HUES64 (cell line): Measurements from ENCODE around the gene RAC2.

ENCODE experiments used
- H3K27ac ChIP-seq: 2 replicates; pipeline ENCODE4 v1.7.0; 2013; ENCODE audit warnings: low read depth, low read length, inconsistent platforms
- H3K27me3 ChIP-seq: 2 replicates; pipeline ENCODE4 v1.6.1; 2013; ENCODE audit warnings: mild to moderate bottlenecking, low read length; ENCODE audit not compliant: insufficient read depth
- H3K36me3 ChIP-seq: 2 replicates; pipeline ENCODE4 v1.6.1; 2013; ENCODE audit warnings: mild to moderate bottlenecking, low read length; ENCODE audit not compliant: insufficient read depth
- H3K4me1 ChIP-seq: 2 replicates; pipeline ENCODE4 v1.6.1; 2013; ENCODE audit warnings: mild to moderate bottlenecking, low read length, moderate library complexity; ENCODE audit not compliant: insufficient read depth
- H3K4me3 ChIP-seq: 2 replicates; pipeline ENCODE4 v1.5.1; 2013; ENCODE audit warnings: mild to moderate bottlenecking, low read length, moderate library complexity
- H3K9ac ChIP-seq: 2 replicates; pipeline ENCODE4 v1.6.1; 2013; ENCODE audit warnings: mild to moderate bottlenecking, low read depth, low read length
- H3K9me3 ChIP-seq: 2 replicates; pipeline ENCODE4 v1.6.1; 2013; ENCODE audit warnings: low read depth, low read length; ENCODE audit not compliant: insufficient read depth
- whole genome bisulfite sequencing: fragments of 150-250, 120-280 bp; methylation state at CpG from one replicate; pipeline ENCODE4 v1.1.7; 2013; ENCODE audit warnings: missing lambda C conversion rate; 5-methylcytosine and 5-hydroxymethylcytosine counted together

RAC2 gene

DNA sequence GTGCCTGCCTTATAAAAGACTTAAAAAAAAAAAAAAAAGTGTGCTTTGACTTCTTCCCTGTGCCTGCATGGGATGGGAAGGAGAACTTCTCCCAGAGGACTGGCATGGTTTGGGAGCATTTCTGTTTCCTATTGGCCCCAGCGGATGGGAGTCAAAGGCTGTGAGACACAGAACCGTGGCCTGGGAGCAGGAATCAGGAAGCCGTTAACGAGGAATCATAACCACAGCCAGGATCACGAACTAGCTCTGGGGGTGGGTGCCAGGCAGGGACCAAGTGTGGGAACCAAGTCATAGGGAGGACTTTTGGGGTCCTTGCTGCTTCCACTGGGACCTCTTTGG is 56.5 kb downstream of the RAC2 start:
- H3K9ac ChIP-seq, result peak overlapping the region; percentile 69
- peaks cover 2% of the 10 kb centered on the region for H3K36me3 ChIP-seq
- peaks cover 19% of the 10 kb centered on the region; the same call in 1 of the 2 replicates for H3K9me3 ChIP-seq
- H3K27ac ChIP-seq, result peak overlapping the region; percentile 82
- H3K27me3 ChIP-seq, result no peaks in the 10 kb centered on the region
- peaks cover 34% of the 10 kb centered on the region for H3K4me1 ChIP-seq
- H3K4me3 ChIP-seq, result peak overlapping the region; percentile 57
- WGBS, result 18% methylated on average over 5 of the region's 5 CpGs

DNA sequence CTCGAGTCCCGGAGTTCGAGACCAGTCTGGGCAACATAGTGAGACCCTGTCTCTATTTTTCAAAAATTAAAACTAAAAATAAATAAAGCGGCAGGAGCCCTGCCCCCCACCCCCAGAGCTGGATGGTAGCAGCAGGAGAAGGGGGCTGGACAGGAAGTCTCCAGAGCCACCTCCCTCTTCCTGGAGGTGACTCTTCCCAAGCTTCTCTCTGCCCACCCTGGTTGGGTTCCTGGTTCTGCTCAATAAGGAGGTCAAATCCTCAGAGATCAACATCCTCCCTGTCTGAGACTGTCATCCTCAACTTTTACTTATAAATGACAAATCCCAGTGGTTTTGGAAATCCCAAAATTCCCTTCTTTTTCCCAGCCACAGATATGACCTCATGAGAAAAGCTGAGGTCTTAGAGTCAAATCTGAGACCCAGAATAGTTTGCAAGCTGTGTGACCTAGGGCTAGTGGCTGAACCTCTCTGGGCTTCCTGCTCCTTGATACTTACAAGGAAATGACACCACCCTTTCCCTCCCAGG is 57.0 kb downstream of the RAC2 start:
- H3K4me3 ChIP-seq, result peak overlapping the region; percentile 57
- H3K9me3 ChIP-seq, result peaks cover 15% of the 10 kb centered on the region; the same call in 1 of the 2 replicates
- H3K4me1 ChIP-seq, result peaks cover 34% of the 10 kb centered on the region
- H3K36me3 ChIP-seq, result peaks cover 2% of the 10 kb centered on the region
- 0 out of 2 replicates have a peak overlapping the region, but pooled peaks have one; percentile 69 for H3K9ac ChIP-seq
- no peak overlapping the region for H3K27ac ChIP-seq
- 91% methylated on average over 4 of the region's 4 CpGs for WGBS
- no peaks in the 10 kb centered on the region for H3K27me3 ChIP-seq

DNA sequence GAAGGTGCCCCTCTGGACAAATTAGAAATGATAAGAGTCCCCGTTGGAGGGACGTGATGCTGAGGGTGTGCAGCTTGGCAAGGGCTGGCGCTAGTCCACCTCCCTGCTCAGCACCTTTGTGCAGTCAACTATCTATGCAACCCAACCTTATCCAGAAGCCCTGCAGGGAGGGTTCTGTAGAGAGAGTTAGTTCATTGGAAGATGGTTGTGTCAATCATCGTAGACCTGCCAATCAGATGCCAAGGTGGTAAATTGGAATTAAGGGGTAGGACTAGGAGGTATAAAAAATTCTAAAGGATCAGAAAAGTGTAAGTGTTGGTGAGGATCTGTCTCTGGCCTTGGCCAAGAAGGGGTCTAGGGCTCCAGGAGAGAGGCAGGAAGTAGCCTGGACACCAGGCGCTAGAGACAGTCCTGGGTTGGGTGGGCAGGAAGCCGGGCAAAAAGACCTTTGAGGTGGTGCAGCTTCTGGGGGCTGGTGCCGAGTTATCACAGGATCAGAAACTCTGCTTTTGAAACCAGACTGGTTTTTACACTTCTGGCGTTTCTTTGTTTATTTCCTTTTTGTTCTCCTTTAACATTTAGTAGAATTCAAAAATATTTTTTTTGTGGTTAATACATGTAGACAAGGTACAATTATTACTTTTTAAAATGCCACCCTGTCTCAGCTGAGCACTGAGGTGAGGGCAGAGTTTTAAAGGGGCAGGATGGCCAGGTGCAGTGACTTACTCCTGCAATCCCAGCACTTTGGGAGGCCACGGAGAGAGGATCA is 57.7 kb downstream of the RAC2 start:
- H3K4me1 ChIP-seq, result peaks cover 34% of the 10 kb centered on the region
- no peak overlapping the region for H3K4me3 ChIP-seq
- peaks cover 2% of the 10 kb centered on the region; the same call in 1 of the 2 replicates for H3K36me3 ChIP-seq
- 77% methylated on average over 9 of the region's 9 CpGs for WGBS
- H3K27me3 ChIP-seq, result no peaks in the 10 kb centered on the region
- peaks cover 8% of the 10 kb centered on the region; the same call in 1 of the 2 replicates for H3K9me3 ChIP-seq
- H3K9ac ChIP-seq, result no peak overlapping the region
- no peak overlapping the region for H3K27ac ChIP-seq

DNA sequence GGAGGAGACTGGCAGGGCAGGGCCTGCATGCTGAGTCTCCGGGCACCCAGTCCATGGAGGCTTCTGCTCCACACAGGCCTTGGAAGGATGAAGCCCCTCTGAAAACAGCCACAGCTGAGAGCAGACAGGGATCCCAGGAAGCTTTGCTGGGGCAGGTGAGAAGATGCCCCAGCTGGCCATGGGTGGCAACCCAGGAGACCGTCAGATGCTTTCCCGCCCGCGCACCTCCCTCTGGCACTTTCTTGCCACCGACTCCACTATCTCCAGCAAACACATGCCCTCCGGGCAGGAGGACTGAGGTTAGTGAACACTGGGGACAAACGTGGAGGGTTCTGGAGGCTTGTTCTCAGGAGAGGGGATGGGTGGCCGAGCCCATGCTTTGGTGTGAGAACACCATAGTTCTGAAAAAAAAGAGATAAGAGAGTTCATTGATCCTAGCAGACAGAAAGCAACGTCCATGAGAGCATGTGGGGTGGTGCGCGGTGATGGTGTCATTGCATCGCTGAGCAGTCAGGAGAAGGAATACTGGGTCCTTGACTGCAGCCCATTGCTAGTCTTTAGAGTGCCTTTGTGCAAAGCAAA is 58.3 kb downstream of the RAC2 start:
- Histone ChIP-seq H3K36me3 (peaks cover 2% of the 10 kb centered on the region; the same call in 1 of the 2 replicates), H3K4me3 (no peak overlapping the region), H3K4me1 (peaks cover 34% of the 10 kb centered on the region), H3K9me3 (peaks cover 2% of the 10 kb centered on the region; the same call in 1 of the 2 replicates), H3K27ac (no peak overlapping the region), H3K9ac (no peak overlapping the region), H3K27me3 (no peaks in the 10 kb centered on the region)
- WGBS, result 92% methylated on average over 13 of the region's 13 CpGs

DNA sequence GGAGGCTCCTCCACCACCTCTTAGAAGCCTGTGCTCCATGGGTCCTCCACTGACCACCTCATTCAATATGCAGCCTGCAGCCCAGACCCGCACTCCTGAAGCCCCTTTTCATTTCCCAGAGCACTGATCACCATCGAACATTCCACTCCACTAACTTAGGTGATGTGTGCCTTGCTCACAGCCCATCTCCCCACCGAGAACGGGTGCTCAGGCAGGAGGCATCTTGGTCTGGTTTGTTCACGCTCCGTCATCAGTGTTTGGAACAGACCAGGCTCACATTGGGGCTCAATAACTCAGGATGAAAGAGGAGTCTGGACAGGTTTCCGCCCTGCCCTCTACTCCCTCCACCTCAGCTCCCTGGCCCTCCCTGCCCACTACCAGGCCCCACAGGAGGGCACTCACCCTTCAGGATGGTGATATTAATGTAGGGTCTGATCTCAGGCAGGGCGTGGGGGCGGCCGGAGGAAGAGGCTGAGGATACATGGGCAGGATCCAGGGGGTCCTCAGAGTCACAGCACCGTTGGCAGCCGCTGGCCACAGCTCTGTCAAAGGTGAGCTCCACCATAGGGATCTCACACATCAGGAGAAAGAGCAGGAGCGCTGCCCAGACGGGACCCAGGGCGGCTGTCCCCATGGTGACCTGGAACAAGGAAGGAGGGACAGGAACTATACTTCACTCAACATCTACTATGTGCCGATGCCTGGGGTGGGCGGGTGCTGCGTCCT is 59.1 kb downstream of the RAC2 start:
- H3K36me3 ChIP-seq, result no peaks in the 10 kb centered on the region
- WGBS, result 96% methylated on average over 17 of the region's 18 CpGs
- H3K27ac ChIP-seq, result no peak overlapping the region
- H3K27me3 ChIP-seq, result no peaks in the 10 kb centered on the region
- H3K9ac ChIP-seq, result no peak overlapping the region
- H3K4me1 ChIP-seq, result peaks cover 32% of the 10 kb centered on the region
- no peak overlapping the region for H3K4me3 ChIP-seq
- H3K9me3 ChIP-seq, result no peaks in the 10 kb centered on the region

DNA sequence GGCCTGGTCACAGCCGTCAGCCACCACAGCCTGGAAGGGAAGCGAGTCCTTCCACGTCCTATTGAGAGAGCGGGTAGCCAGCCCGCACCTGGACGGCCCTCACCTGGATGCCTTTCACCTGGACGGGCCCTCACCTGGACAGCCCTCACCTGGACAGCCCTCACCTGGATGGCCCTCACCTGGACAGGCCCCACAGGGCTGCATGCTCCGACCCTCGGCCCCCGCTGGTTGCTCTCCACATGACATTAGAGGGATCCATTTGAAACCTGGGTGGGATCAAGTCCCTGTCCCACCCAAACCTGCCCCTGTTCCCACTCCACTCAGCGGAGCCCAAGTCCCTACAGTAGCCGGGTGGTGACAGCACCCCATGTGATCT is 59.7 kb downstream of the RAC2 start:
- Histone ChIP-seq H3K9ac (no peak overlapping the region), H3K4me3 (no peak overlapping the region), H3K27me3 (no peaks in the 10 kb centered on the region), H3K4me1 (peaks cover 26% of the 10 kb centered on the region), H3K9me3 (no peaks in the 10 kb centered on the region), H3K36me3 (no peaks in the 10 kb centered on the region), H3K27ac (no peak overlapping the region)
- WGBS, result 91% methylated on average over 12 of the region's 12 CpGs

DNA sequence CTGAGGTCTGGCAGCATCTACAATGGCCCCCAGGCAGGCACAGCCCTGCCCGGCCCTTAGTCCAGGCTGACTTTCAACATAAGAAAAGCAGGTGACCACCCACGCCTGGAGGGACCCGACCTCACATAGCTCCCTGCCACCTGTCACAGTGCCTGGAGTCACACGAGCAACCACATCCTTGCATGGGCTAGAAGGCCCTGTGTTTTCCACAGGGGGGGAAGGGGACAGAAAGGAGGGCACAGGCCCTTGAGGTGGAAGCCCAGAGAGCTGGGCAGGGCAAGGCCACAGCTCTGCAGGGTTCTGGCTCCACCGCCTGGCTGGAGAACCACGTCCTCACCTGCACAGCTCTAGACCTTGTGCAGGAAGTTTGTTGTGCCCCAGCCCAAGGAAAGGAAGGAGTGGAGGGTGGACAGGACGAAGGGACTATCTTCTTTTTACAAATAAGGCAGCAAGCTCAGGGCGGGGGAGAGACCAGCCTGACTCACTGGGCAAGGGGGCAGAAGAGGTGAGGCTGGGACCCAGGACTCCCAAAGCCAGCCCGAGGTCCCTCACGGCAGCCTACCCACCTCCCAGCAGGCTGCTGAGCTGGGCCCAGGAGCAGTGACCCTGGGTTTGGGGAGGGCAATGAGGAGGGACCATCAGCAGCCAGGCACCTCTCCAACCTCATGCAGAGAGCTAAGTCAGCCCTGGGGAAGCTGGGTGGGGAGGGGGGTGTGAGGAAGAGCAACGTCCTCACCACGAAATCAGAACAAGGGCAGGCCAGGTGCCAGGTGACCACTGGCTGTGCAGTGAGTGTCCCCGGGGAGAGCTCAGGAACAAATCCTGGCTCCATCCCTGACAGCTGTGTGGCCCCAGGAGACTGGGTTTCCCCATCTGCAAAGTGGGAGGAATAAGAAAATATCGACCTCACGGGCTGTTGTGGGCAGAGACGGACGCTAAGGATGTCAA is 60.4 kb downstream of the RAC2 start:
- Histone ChIP-seq H3K9ac (no peak overlapping the region), H3K27ac (no peak overlapping the region), H3K4me1 (peaks cover 20% of the 10 kb centered on the region), H3K4me3 (no peak overlapping the region), H3K9me3 (no peaks in the 10 kb centered on the region), H3K27me3 (no peaks in the 10 kb centered on the region), H3K36me3 (no peaks in the 10 kb centered on the region)
- 83% methylated on average over 17 of the region's 17 CpGs for WGBS

DNA sequence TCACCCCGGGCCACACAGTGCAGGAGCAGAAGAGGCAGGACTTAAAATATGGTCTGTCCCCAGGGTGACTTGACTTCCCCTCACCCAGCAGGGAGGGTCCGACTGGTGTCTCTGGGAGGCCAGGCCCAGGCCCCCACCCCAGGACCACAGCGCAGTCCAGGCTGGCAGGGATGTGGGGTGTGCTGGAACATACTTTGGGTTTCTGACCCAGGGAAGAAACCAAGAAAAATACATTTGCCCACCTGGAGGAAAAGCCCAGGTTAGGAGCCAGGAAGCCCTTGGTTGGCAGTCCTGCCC is 61.2 kb downstream of the RAC2 start:
- H3K4me1 ChIP-seq, result peaks cover 15% of the 10 kb centered on the region
- no peak overlapping the region for H3K4me3 ChIP-seq
- H3K9ac ChIP-seq, result no peak overlapping the region
- no peaks in the 10 kb centered on the region for H3K9me3 ChIP-seq
- H3K27me3 ChIP-seq, result no peaks in the 10 kb centered on the region
- 89% methylated on average over 3 of the region's 3 CpGs for WGBS
- no peak overlapping the region for H3K27ac ChIP-seq
- H3K36me3 ChIP-seq, result no peaks in the 10 kb centered on the region

DNA sequence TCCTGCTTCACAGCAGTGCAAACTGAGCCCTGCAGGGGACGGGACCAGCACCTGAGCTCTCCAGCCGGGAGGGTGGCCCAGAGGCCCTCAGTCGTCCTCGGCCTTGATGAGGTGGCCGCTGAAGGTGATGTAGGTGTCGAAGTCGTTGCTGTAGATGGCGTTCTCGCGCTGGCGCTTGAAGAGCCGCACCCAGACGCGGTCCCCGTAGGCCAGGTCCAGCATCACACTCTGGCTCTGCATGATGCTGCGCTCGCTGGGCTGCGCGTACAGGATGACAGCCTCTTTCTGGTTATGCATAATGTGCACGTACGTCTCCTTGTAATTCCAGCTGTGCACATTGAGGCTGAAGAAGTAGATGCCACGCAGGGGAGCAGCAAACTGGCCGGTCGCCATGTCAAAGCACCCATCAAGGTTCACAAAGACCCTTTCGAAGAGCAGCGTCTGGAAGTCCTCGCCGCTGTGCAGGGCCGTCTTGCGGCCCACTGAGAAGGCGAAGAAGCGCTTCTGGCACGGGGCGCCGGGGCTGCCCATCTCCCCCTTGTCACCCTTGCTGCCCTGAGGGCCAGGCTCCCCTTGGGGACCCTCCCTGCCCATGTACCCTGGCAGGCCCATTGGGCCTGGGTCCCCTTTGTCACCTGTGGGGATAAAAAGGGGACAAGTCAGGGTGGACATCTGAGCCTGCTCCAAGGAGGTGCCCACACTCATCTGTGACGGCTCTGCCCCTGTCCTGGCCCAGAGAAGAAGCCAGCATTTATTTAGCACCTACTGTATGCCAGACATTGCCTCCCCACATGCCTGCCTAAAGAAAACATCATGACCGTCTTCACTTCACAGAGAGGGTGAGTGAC is 61.7 kb downstream of the RAC2 start:
- WGBS, result 93% methylated on average over 37 of the region's 37 CpGs
- no peaks in the 10 kb centered on the region for H3K27me3 ChIP-seq
- H3K4me1 ChIP-seq, result peaks cover 10% of the 10 kb centered on the region

DNA sequence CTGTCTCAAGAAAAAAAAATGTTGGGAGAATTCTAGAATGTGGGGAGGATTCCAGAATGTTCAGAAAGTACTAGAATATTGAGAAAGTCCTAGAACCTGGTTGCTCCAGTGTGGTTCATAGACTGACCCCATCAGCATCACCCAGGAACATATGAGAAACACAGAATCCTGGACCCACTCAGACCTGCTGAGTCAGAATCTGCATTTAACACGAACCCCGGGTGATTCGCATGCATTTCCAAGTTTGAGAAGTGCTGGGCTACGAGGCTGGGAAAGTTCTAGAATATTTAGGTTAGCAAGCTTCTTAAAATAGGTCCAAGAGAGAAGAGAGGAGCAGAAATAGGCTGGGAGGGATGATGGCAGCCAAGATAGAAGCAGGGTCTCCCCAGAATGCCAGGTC is 62.4 kb downstream of the RAC2 start:
- no peaks in the 10 kb centered on the region for H3K27me3 ChIP-seq
- WGBS, result 88% methylated on average over 4 of the region's 4 CpGs
- no peak overlapping the region for H3K4me3 ChIP-seq
- H3K9ac ChIP-seq, result no peak overlapping the region
- no peak overlapping the region for H3K27ac ChIP-seq
- H3K4me1 ChIP-seq, result peaks cover 4% of the 10 kb centered on the region
- no peaks in the 10 kb centered on the region for H3K9me3 ChIP-seq
- no peaks in the 10 kb centered on the region for H3K36me3 ChIP-seq

More for the DNA sequence above, 61.7 kb downstream of the RAC2 start:
- no peak overlapping the region for H3K27ac ChIP-seq
- no peaks in the 10 kb centered on the region for H3K36me3 ChIP-seq
- H3K4me3 ChIP-seq, result no peak overlapping the region
- H3K9me3 ChIP-seq, result no peaks in the 10 kb centered on the region
- H3K9ac ChIP-seq, result no peak overlapping the region
